Mesothelial cell of epicardium (in vitro differentiated cells): ENCODE measurements around the gene MAP2K6. TPM values are rescaled to one million over a fixed set of nuclear protein-coding genes. Genes with fewer than 3 reads are reported as not detected.

Experiments
- DNase-seq, 2 experiments: peaks; one replicate each; pipeline ENCODE4 v3.0.0; 2021; ENCODE audit warnings: low spot score in 2 of 2; ENCODE audit not compliant: unreplicated experiment in 2 of 2
- H3K27ac Mint-ChIP-seq: 2 replicates; pipeline ENCODE4 v1.8.0; 2021; ENCODE audit warnings: mixed read lengths
- H3K27me3 Mint-ChIP-seq: 2 replicates; pipeline ENCODE4 v1.8.0; 2021; ENCODE audit warnings: low read depth, mixed read lengths
- H3K36me3 Mint-ChIP-seq: 2 replicates; pipeline ENCODE4 v1.8.0; 2021; ENCODE audit warnings: mixed read lengths
- H3K4me1 Mint-ChIP-seq: 2 replicates; pipeline ENCODE4 v1.8.0; 2021; ENCODE audit warnings: mixed read lengths
- H3K4me3 Mint-ChIP-seq: 2 replicates; pipeline ENCODE4 v1.8.0; 2021; ENCODE audit warnings: mild to moderate bottlenecking, moderate library complexity, mixed read lengths
- H3K9me3 Mint-ChIP-seq: 2 replicates; pipeline ENCODE4 v1.8.0; 2021; ENCODE audit warnings: mixed read lengths
- CTCF ChIP-seq: fragments of 200-600 bp; sonication (generic); IDR thresholded peaks from one replicate; pipeline ENCODE4 v1.5.0; 2021; ENCODE audit warnings: antibody characterized with exemption; ENCODE audit not compliant: unreplicated experiment
- total RNA-seq: library from RNA; stranded (reverse); gene quantifications from 3 replicates; pipeline ENCODE4 v1.2.1, GENCODE V29; 2021

Gene MAP2K6
- total RNA-seq, 1 donor from 2014 or later, result 21.2 TPM

DNA sequence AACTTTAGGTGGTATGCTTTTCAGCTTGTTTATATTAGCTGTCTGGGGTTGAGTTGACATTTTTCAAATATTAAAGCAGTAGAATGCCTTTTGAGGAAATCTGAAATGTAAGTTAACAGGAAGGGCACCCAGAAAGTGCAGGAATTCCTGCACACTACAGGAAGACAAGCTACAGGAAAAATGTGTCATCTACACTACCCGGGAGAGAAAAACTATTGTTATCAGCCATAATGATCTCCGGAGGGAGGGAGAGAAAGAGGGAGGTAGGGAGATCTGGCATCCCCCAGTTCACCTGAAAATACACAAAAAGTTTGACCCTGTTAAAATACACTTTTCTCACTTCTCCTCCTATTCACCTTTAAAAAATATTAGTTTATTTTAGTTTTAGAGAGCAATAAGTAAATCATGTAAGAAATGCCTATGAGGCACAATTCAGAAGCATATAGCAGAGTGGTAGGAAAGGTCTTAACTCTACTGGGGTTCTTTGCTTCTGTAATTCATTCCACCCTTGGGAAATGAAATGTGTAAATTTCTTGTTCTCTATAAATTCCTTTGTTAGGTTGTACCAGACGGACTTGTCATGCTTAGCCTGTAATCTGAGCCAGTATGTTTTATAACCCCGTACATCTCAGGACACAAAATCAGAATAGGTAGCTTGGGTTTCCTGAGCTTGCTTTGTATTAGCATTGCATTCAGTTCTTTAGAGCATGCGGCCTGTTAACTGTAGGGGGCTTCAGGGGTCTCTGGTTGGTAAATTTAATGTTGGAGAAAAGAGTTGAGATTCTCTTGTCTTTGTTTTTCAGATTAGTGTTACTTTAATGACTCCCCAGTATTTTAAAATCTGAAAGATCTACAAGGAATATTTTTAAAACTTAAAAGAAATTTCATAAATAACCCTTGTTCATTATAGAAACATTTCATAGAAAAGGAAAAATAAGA lies 3.3 kb downstream of the MAP2K6 start:
- no peaks in the 10 kb centered on the region for H3K4me1 Mint-ChIP-seq
- H3K27ac Mint-ChIP-seq, result no peak overlapping the region
- no peak overlapping the region for H3K4me3 Mint-ChIP-seq

DNA sequence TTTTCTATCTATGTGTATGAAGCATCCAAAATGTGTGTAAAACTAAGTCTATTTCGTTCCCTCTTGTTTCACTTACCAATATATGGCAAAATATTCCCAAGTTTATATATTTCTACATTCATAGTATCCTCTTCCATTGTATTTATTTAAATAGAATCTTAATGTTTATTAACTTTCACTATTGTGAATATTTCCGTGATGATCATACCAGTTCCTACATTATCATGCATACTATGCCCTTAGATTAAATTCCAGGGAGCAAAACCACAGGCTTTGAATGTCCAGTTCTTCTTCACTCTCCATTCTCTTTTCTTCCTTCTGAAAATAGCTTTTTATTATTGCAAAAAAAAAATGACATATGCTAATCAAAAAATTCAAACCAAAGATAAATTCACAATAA lies 4.0 kb downstream of the MAP2K6 start:
- no peak overlapping the region for H3K4me3 Mint-ChIP-seq
- no peak for TF ChIP-seq CTCF
- H3K36me3 Mint-ChIP-seq, result no peaks in the 10 kb centered on the region
- peaks cover 5% of the 10 kb centered on the region for H3K9me3 Mint-ChIP-seq
- H3K27me3 Mint-ChIP-seq, result no peaks in the 10 kb centered on the region
- H3K4me1 Mint-ChIP-seq, result no peaks in the 10 kb centered on the region
- DNase-seq, result no peak
- no peak overlapping the region for H3K27ac Mint-ChIP-seq

More for the DNA sequence above, 3.3 kb downstream of the MAP2K6 start:
- no peaks in the 10 kb centered on the region for H3K27me3 Mint-ChIP-seq
- no peaks in the 10 kb centered on the region for H3K36me3 Mint-ChIP-seq
- no peaks in the 10 kb centered on the region for H3K9me3 Mint-ChIP-seq
- TF ChIP-seq CTCF, result no peak
- DNase-seq, result no peak

DNA sequence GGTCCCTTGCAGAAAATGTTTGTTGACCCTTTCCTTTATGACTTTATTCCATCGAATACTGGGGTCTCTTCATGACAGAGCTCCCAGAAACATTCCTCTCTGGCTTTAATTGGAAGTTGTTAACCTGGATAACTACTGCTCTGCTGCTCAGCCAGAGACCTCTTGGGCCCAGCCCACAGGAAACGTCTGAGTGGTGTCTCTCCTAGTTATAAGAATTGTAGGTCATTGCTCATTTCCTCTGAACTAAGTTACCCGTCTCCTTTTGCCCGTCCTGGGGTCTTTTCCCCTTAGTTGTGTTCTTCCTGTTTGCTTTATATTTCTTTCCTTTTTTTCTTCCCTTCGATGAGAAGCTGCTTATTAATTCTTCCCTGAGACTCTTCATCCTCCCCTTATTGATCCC lies 9.0 kb downstream of the MAP2K6 start:
- H3K27ac Mint-ChIP-seq, result peak overlapping the region; percentile 32
- no peaks in the 10 kb centered on the region for H3K27me3 Mint-ChIP-seq
- H3K4me1 Mint-ChIP-seq, result peaks cover 18% of the 10 kb centered on the region
- no peak overlapping the region for H3K4me3 Mint-ChIP-seq
- DNase-seq, result no peak
- H3K9me3 Mint-ChIP-seq, result peaks cover 5% of the 10 kb centered on the region
- TF ChIP-seq CTCF, result no peak
- H3K36me3 Mint-ChIP-seq, result no peaks in the 10 kb centered on the region

GRCh38 chr17:69424287-69425041 lies 10.0 kb downstream of the MAP2K6 start:
- H3K27ac Mint-ChIP-seq, result peak overlapping the region; percentile 69
- DNase-seq, result no peak
- H3K36me3 Mint-ChIP-seq, result no peaks in the 10 kb centered on the region
- peaks cover 19% of the 10 kb centered on the region for H3K4me1 Mint-ChIP-seq
- H3K9me3 Mint-ChIP-seq, result peaks cover 5% of the 10 kb centered on the region
- H3K27me3 Mint-ChIP-seq, result no peaks in the 10 kb centered on the region
- no peak overlapping the region for H3K4me3 Mint-ChIP-seq
- no peak for TF ChIP-seq CTCF

GRCh38 chr17:69425978-69426377 lies 11.5 kb downstream of the MAP2K6 start:
- Mint-ChIP-seq H3K36me3 (no peaks in the 10 kb centered on the region), H3K27me3 (no peaks in the 10 kb centered on the region), H3K4me3 (no peak overlapping the region), H3K27ac (peak overlapping the region; percentile 69), H3K9me3 (peaks cover 5% of the 10 kb centered on the region), H3K4me1 (peaks cover 33% of the 10 kb centered on the region)
- no peak for TF ChIP-seq CTCF
- no peak for DNase-seq
